GM23338 (cell line): Measurements from ENCODE around the gene NDOR1.

ENCODE experiments used
- ETS1 ChIP-seq: IDR thresholded peaks from 2 replicates; pipeline ENCODE4 v1.6.1; 2016; ENCODE audit warnings: antibody characterized with exemption
- EZH2 ChIP-seq: fragments of 200-600 bp; sonication (generic); IDR thresholded peaks from one replicate; pipeline ENCODE4 v1.8.0; 2017; ENCODE audit warnings: antibody characterized with exemption, mild to moderate bottlenecking, low read depth; ENCODE audit not compliant: unreplicated experiment
- POLR2AphosphoS5 ChIP-seq: IDR thresholded peaks from 2 replicates; pipeline ENCODE4 v1.6.1; 2016; ENCODE audit warnings: antibody characterized with exemption, low read depth
- TF ChIP-seq, protein P1 (sequence below): IDR thresholded peaks from one replicate; pipeline ENCODE4 v1.6.1; 2018; ENCODE audit warnings: antibody characterized with exemption; ENCODE audit not compliant: unreplicated experiment
- TF ChIP-seq, protein P2 (sequence below), 2 experiments: fragments of 200-600 bp in 1 of 2; sonication (generic) in 1 of 2; conservative IDR thresholded peaks; 2 replicates each; pipeline versions ENCODE4 v1.5.1 to v1.6.1; 2016 to 2017; ENCODE audit warnings: antibody characterized with exemption in 2 of 2, low read depth in 2 of 2, mild to moderate bottlenecking in 2 of 2, moderate library complexity in 1 of 2

DNA sequence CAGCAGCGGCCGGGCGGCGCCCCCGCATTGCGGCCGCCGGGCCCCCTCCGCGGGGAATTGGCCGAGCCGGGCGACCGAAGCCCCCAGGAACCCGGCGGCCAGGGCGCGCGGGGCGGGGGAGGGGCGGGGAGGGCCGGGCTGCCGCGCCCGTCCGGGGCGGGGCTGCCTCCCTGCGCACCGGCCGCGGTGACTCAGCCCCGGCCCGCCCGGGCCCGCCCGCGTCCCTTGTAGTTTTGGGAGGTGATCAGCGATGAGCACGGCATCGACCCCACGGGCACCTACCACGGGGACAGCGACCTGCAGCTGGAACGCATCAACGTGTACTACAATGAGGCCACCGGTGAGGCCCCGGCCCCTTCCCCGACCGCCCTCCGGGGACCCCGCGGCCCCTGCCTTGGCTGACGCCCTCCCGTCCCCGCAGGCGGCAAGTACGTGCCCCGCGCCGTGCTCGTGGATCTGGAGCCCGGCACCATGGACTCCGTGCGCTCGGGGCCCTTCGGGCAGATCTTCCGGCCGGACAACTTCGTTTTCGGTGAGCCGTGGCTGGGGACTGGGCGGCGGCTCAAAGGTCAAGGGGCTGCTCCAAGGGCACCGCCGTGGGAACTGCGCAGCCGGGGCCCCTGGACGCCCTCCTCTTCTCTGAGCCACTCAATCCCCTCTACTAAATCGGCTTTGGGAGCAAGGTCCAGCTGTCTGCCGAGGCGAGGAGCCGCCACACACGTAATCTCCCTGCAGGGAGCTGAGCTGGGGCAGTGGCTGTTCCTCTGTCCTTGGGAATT lies 36.2 kb downstream of the NDOR1 start:
- TF ChIP-seq, protein P1, sequence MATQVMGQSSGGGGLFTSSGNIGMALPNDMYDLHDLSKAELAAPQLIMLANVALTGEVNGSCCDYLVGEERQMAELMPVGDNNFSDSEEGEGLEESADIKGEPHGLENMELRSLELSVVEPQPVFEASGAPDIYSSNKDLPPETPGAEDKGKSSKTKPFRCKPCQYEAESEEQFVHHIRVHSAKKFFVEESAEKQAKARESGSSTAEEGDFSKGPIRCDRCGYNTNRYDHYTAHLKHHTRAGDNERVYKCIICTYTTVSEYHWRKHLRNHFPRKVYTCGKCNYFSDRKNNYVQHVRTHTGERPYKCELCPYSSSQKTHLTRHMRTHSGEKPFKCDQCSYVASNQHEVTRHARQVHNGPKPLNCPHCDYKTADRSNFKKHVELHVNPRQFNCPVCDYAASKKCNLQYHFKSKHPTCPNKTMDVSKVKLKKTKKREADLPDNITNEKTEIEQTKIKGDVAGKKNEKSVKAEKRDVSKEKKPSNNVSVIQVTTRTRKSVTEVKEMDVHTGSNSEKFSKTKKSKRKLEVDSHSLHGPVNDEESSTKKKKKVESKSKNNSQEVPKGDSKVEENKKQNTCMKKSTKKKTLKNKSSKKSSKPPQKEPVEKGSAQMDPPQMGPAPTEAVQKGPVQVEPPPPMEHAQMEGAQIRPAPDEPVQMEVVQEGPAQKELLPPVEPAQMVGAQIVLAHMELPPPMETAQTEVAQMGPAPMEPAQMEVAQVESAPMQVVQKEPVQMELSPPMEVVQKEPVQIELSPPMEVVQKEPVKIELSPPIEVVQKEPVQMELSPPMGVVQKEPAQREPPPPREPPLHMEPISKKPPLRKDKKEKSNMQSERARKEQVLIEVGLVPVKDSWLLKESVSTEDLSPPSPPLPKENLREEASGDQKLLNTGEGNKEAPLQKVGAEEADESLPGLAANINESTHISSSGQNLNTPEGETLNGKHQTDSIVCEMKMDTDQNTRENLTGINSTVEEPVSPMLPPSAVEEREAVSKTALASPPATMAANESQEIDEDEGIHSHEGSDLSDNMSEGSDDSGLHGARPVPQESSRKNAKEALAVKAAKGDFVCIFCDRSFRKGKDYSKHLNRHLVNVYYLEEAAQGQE, result no peak
- TF ChIP-seq ETS1 (no peak), EZH2 (no peak), POLR2AphosphoS5 (no peak)
- TF ChIP-seq, protein P2, sequence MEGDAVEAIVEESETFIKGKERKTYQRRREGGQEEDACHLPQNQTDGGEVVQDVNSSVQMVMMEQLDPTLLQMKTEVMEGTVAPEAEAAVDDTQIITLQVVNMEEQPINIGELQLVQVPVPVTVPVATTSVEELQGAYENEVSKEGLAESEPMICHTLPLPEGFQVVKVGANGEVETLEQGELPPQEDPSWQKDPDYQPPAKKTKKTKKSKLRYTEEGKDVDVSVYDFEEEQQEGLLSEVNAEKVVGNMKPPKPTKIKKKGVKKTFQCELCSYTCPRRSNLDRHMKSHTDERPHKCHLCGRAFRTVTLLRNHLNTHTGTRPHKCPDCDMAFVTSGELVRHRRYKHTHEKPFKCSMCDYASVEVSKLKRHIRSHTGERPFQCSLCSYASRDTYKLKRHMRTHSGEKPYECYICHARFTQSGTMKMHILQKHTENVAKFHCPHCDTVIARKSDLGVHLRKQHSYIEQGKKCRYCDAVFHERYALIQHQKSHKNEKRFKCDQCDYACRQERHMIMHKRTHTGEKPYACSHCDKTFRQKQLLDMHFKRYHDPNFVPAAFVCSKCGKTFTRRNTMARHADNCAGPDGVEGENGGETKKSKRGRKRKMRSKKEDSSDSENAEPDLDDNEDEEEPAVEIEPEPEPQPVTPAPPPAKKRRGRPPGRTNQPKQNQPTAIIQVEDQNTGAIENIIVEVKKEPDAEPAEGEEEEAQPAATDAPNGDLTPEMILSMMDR (conservative IDR thresholded peaks at IDR 0.05; ENCODE audit: low read depth in 2 of 2), result no peak
